GM21619 (cell line): ENCODE data around the gene MAP3K12.
A peak's percentile ranks its signal among the peaks of the same experiment; 100 is the strongest.
"Not testable (repeated sequence)": the region's sequence is repeated elsewhere in the genome, so short reads cannot be mapped to it uniquely, and the experiment has no call there.

Source experiments
- ATAC-seq: cut with Tn5 transposase; IDR thresholded peaks from one replicate; pipeline ENCODE4 v1.9.1; 2021; ENCODE audit not compliant: unreplicated experiment

Gene MAP3K12

DNA sequence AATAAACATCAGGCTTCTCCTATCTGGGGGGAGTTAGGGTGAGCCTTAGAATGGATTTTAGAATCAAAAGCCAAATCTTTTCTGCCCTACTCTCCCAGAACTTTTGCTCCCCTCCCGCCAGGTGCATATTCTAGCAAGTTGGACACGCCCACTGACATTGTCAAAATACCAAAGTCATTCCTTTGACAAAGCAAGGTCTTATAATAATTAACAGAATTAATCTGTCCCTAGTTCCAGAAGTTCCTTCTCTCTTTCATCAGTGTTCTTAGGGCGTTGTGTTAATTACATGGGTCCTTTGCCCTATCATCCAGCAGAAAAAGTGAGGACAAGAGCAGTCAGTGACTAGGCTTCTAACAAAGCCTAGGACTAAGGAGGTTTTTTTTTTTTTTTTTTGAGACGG lies 55.3 kb downstream of the MAP3K12 start:
- ATAC-seq, result no peak

DNA sequence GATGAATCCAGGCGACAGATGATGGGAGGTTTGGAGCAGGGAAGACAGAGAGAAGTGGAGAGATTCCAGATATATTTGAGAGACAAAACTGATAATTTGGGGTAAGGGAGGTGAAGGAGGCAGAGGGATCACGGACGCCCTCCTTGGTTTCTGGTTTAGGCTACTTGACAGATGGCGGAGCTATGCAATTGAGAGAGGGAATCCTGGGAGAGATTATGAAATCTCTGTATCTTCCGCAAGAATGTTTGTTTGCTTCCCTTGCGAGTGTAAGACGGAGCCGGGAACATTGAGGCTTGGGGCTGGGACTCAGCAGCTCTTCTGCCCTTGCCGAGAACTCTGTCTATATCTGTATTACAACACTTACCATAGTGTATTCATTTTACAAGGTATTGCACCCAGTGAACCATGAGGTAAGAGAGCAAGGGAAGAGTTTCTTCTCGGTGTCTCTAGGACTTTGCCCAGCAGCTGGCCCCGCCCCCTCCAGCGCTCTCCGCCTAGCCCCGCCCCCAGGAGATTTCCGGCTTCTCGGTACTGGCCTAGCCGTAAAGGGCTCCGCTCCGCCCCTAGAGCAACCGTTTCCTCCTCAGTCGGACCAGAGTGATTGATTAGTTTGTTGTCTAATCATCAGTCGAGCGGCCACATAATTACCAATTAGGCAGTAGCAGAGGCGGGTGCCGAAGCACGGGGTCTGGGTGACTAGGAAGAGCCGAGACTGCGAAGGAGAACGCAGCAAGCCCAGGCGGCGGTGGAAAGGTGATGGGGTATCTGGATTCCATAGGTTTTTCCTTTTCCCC lies 58.0 kb downstream of the MAP3K12 start, which contains the start of gene PRR13:
PRR13 (plus strand) TSS at position 695 of the 794 bp plus-strand sequence. CDS start 981 bp downstream, outside the sequence.
- peak; percentile 99 for ATAC-seq

DNA sequence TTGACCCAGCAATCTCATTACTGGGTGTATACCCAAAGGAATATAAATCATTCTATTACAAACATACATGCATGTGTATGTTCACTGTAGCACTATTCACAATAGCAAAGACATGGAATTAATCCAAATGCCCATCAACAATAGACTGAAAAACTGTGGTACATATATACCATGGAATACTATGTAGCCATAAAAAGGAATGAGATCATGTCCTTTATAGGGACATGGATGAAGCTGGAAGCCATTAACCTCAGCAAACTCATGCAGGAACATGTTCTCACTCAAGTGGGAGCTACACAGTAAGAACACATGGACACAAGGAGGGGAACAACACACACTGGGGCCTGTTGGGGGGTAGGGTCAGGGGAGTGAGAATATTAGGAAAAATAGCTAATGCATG lies 59.7 kb downstream of the MAP3K12 start:
- ATAC-seq, result not testable (repeated sequence)

DNA sequence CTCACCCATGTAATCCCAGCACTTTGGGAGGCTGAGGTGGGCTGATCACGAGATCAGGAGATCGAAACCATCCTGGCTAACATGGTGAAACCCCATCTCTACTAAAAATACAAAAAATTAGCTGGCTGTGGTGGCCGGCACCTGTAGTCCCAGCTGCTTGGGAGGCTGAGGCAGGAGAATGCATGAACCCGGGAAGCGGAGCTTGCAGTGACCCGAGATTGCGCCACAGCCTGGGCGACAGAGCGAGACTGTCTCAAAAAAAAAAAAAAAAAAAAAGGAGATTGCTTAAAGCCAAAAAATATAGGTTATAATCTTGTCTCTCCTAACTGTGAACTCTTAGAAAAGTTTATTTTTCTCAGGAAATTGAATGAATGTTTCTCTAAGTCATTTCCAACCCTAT lies 63.9 kb downstream of the MAP3K12 start:
- not testable (repeated sequence) for ATAC-seq

DNA sequence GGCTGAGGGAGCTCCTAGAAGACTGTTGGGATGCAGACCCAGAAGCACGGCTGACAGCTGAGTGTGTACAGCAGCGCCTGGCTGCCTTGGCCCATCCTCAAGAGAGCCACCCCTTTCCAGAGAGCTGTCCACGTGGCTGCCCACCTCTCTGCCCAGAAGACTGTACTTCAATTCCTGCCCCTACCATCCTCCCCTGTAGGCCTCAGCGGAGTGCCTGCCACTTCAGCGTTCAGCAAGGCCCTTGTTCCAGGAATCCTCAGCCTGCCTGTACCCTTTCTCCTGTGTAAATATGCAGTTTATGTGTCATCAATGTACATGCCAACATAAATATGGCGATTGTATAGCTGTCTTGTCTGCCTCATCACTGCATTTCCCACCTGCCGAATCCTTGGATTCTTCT lies 68.1 kb downstream of the MAP3K12 start:
- ATAC-seq, result no peak

DNA sequence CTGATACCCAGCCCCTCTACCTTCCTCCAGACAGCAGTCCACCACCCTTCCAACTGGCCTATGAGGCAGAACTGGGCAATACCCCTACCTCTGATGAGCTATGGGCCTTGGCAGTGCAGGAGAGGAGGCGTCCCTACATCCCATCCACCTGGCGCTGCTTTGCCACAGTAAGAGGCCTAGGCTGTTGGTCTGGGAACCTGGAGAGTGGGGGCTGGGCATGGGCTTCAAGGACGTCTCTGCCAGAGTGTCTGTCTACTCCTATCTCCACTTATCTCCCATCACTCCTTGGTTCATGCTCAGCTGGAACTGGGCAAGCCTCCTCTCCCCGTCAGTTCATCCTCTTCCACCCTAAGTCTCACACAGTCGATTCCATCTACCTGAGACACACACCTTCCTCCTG lies 69.1 kb downstream of the MAP3K12 start:
- no peak for ATAC-seq
